HL-60 (cell line): ENCODE results near the gene CBR3.

Experiments used
- CTCF ChIP-seq: IDR thresholded peaks from one replicate; pipeline ENCODE4 v1.5.1; 2011; ENCODE audit warnings: low read length, control low read depth, inconsistent platforms; ENCODE audit not compliant: insufficient read depth
- POLR2AphosphoS5 ChIP-seq: IDR thresholded peaks from 2 replicates; pipeline ENCODE4 v1.6.1; 2012; ENCODE audit warnings: low read depth
- SPI1 ChIP-seq: IDR thresholded peaks from 2 replicates; pipeline ENCODE4 v1.6.1; 2012; ENCODE audit warnings: low read depth, mild to moderate bottlenecking, borderline replicate concordance
- TF ChIP-seq, protein P1 (sequence below): IDR thresholded peaks from 2 replicates; pipeline ENCODE4 v1.6.1; 2012; ENCODE audit warnings: low read depth; ENCODE audit not compliant: insufficient replicate concordance

GRCh38 chr21:36156339-36156814, 21.5 kb downstream of the CBR3 start:
- TF ChIP-seq, protein P1, sequence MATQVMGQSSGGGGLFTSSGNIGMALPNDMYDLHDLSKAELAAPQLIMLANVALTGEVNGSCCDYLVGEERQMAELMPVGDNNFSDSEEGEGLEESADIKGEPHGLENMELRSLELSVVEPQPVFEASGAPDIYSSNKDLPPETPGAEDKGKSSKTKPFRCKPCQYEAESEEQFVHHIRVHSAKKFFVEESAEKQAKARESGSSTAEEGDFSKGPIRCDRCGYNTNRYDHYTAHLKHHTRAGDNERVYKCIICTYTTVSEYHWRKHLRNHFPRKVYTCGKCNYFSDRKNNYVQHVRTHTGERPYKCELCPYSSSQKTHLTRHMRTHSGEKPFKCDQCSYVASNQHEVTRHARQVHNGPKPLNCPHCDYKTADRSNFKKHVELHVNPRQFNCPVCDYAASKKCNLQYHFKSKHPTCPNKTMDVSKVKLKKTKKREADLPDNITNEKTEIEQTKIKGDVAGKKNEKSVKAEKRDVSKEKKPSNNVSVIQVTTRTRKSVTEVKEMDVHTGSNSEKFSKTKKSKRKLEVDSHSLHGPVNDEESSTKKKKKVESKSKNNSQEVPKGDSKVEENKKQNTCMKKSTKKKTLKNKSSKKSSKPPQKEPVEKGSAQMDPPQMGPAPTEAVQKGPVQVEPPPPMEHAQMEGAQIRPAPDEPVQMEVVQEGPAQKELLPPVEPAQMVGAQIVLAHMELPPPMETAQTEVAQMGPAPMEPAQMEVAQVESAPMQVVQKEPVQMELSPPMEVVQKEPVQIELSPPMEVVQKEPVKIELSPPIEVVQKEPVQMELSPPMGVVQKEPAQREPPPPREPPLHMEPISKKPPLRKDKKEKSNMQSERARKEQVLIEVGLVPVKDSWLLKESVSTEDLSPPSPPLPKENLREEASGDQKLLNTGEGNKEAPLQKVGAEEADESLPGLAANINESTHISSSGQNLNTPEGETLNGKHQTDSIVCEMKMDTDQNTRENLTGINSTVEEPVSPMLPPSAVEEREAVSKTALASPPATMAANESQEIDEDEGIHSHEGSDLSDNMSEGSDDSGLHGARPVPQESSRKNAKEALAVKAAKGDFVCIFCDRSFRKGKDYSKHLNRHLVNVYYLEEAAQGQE, result no peak
- TF ChIP-seq CTCF (no peak), POLR2AphosphoS5 (no peak), SPI1 (no peak)
